Left renal cortex interstitium (tissue), 4 donors: ENCODE results near the gene WDFY1. TPM values are rescaled to one million over a fixed set of nuclear protein-coding genes. Genes with fewer than 3 reads are reported as not detected.

ENCODE experiments used
- DNase-seq, 4 donors: peaks; one replicate each; pipeline ENCODE4 v3.0.0-alpha.2; 2013; ENCODE audit warnings: low read depth in 4 of 4, low spot score in 2 of 4, missing footprints in 1 of 4
- polyA plus RNA-seq, 4 donors: library from polyadenylated mRNA; unstranded; fragments of 120-200 nt; gene quantifications; one replicate each; pipeline ENCODE4 v1.2.1, GENCODE V29; 2013; ENCODE audit not compliant: insufficient read length in 4 of 4

The WDFY1 gene
- polyA plus RNA-seq, 4 donors, result 57.5 to 64.0 (median 59.6) TPM

- no peak for DNase-seq
Observed at GRCh38 chr2:223826995-223827394, 118.1 kb downstream of the WDFY1 start.

Other genes with a start within 250 kb of the WDFY1 start
- 10 to 100 TPM; 11.4 to 18.8 (median 12.5) TPM for gene AP1S3, start 107.8 kb downstream of the WDFY1 start, polyA plus RNA-seq
- gene MRPL44, start 12.1 kb upstream of the WDFY1 start, polyA plus RNA-seq, result 10 to 100 TPM; 33.8 to 39.3 (median 35.4) TPM
- 100 to 1,000 TPM in 3 of 4 donors, 10 to 100 TPM in 1; 95.5 to 140 (median 124) TPM for gene SERPINE2, start 94.0 kb upstream of the WDFY1 start, polyA plus RNA-seq